ENCODE results near the gene STARD3.

- TF ChIP-seq ZNF687 (CRISPR knock-in tag; IDR thresholded peaks at IDR 0.05) (no peak), ZBTB37 (CRISPR knock-in tag; IDR thresholded peaks at IDR 0.05) (no peak), SOX13 (IDR thresholded peaks at IDR 0.05) (no peak), SOX13 (CRISPR knock-in tag; conservative IDR thresholded peaks at IDR 0.05 in 1 of 2, IDR thresholded peaks at IDR 0.05 in 1 of 2) (no peak), ZNF670 (CRISPR knock-in tag; IDR thresholded peaks at IDR 0.05; ENCODE audit: borderline replicate concordance) (no peak), SMAD3 (CRISPR knock-in tag; IDR thresholded peaks at IDR 0.05) (no peak), STAT6 (CRISPR knock-in tag; IDR thresholded peaks at IDR 0.05; ENCODE audit: borderline replicate concordance) (no peak), EHMT2 (IDR thresholded peaks at IDR 0.05; ENCODE audit: borderline replicate concordance, low read depth, low read length) (no peak), TCF7L2 (IDR thresholded peaks at IDR 0.05; ENCODE audit: low read depth, low read length) (no peak), HOXA3 (CRISPR knock-in tag; IDR thresholded peaks at IDR 0.05) (no peak), ZNF709 (CRISPR knock-in tag; IDR thresholded peaks at IDR 0.05) (no peak), ZNF747 (CRISPR knock-in tag; IDR thresholded peaks at IDR 0.05; ENCODE audit: borderline replicate concordance) (no peak), CTCF (CRISPR knock-in tag; IDR thresholded peaks at IDR 0.05) (no peak), GTF2F1 (IDR thresholded peaks at IDR 0.05; ENCODE audit: low read length) (no peak)
These were observed 25.4 kb upstream of the STARD3 start for GRCh38 chr17:39611401-39612112.

All from HepG2 (cell line).